Activated CD8-positive, alpha-beta T cell treated with anti-CD3 and anti-CD28 coated beads for 36 hours (primary cell): Measurements from ENCODE around the gene CRIM1. TPM values are rescaled to one million over a fixed set of nuclear protein-coding genes. Genes with fewer than 3 reads are reported as not detected.

Experiments used
- ATAC-seq: fragments of 200-7000 bp; cut with Tn5 transposase; one replicate; pipeline ENCODE4 v1.10.0; 2021; ENCODE audit warnings: mild to moderate bottlenecking, moderate library complexity
- CTCF ChIA-PET: fragments of 350-600 bp; sonication (Branson Sonifier 250); formaldehyde crosslinking; loops from one replicate; lab custom pipeline; 2021; ENCODE audit warnings: antibody characterized with exemption; lab: Charles Lee
- POLR2A ChIA-PET: fragments of 350-600 bp; sonication (Branson Sonifier 250); formaldehyde crosslinking; loops from one replicate; lab custom pipeline; 2021; ENCODE audit warnings: antibody characterized with exemption; lab: Charles Lee
- DNase-seq: peaks from one replicate; pipeline ENCODE4 v3.0.0-alpha.2; 2020
- H3K27ac Mint-ChIP-seq: one replicate; pipeline ENCODE4 v1.8.0; 2021; ENCODE audit warnings: mild to moderate bottlenecking, mixed read lengths
- H3K27me3 Mint-ChIP-seq: one replicate; pipeline ENCODE4 v1.8.0; 2021; ENCODE audit warnings: mixed read lengths
- H3K36me3 Mint-ChIP-seq: one replicate; pipeline ENCODE4 v1.8.0; 2021; ENCODE audit warnings: low read depth, mixed read lengths
- H3K4me1 Mint-ChIP-seq: one replicate; pipeline ENCODE4 v1.8.0; 2021; ENCODE audit warnings: low read depth, mixed read lengths
- H3K4me3 Mint-ChIP-seq: one replicate; pipeline ENCODE4 v1.8.0; 2021; ENCODE audit warnings: mild to moderate bottlenecking, moderate library complexity, mixed read lengths
- H3K9me3 Mint-ChIP-seq: one replicate; pipeline ENCODE4 v1.8.0; 2021; ENCODE audit warnings: mixed read lengths
- intact Hi-C: fragments of 100-400 bp; cut with micrococcal nuclease; formaldehyde crosslinking; loops from one replicate; pipeline ENCODE4 v1.10.0; 2022
- total RNA-seq, 2 experiments: library from RNA; stranded (reverse); gene quantifications; one replicate each; pipeline ENCODE4 v1.2.3, GENCODE V29; 2021
- TF ChIP-seq, protein P1 (sequence below): fragments of 200-600 bp; IDR thresholded peaks from one replicate; pipeline ENCODE4 v1.8.0; 2022; ENCODE audit warnings: antibody characterized with exemption, mild to moderate bottlenecking

CRIM1 gene
- total RNA-seq, 2 experiments from 2014 or later: 14.4 to 15.9 TPM

GRCh38 chr2:36482576-36483214, 127.1 kb downstream of the CRIM1 start:
- ATAC-seq: no peak
- H3K4me1 Mint-ChIP-seq: no peaks in the 10 kb centered on the region
- H3K27me3 Mint-ChIP-seq: no peaks in the 10 kb centered on the region
- POLR2A ChIA-PET: no interaction called here
- CTCF ChIA-PET: no interaction called here
- no peak overlapping the region for H3K4me3 Mint-ChIP-seq
- TF ChIP-seq, protein P1, sequence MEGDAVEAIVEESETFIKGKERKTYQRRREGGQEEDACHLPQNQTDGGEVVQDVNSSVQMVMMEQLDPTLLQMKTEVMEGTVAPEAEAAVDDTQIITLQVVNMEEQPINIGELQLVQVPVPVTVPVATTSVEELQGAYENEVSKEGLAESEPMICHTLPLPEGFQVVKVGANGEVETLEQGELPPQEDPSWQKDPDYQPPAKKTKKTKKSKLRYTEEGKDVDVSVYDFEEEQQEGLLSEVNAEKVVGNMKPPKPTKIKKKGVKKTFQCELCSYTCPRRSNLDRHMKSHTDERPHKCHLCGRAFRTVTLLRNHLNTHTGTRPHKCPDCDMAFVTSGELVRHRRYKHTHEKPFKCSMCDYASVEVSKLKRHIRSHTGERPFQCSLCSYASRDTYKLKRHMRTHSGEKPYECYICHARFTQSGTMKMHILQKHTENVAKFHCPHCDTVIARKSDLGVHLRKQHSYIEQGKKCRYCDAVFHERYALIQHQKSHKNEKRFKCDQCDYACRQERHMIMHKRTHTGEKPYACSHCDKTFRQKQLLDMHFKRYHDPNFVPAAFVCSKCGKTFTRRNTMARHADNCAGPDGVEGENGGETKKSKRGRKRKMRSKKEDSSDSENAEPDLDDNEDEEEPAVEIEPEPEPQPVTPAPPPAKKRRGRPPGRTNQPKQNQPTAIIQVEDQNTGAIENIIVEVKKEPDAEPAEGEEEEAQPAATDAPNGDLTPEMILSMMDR: no peak
- peaks cover 26% of the 10 kb centered on the region for H3K36me3 Mint-ChIP-seq
- no peak overlapping the region for H3K27ac Mint-ChIP-seq
- no peak for DNase-seq
- no peaks in the 10 kb centered on the region for H3K9me3 Mint-ChIP-seq
- intact Hi-C loops: no loop called here

- ATAC-seq: no peak
- H3K4me1 Mint-ChIP-seq: no peaks in the 10 kb centered on the region
- DNase-seq: no peak
- H3K27me3 Mint-ChIP-seq: no peaks in the 10 kb centered on the region
- intact Hi-C loops: no loop called here
- H3K36me3 Mint-ChIP-seq: peaks cover 23% of the 10 kb centered on the region
- ChIA-PET CTCF (no interaction called here), POLR2A (no interaction called here)
- no peak overlapping the region for H3K27ac Mint-ChIP-seq
- H3K4me3 Mint-ChIP-seq: no peak overlapping the region
- H3K9me3 Mint-ChIP-seq: no peaks in the 10 kb centered on the region
- TF ChIP-seq, protein P1: no peak
Observed at GRCh38 chr2:36483290-36483689, 127.7 kb downstream of the CRIM1 start.

DNA sequence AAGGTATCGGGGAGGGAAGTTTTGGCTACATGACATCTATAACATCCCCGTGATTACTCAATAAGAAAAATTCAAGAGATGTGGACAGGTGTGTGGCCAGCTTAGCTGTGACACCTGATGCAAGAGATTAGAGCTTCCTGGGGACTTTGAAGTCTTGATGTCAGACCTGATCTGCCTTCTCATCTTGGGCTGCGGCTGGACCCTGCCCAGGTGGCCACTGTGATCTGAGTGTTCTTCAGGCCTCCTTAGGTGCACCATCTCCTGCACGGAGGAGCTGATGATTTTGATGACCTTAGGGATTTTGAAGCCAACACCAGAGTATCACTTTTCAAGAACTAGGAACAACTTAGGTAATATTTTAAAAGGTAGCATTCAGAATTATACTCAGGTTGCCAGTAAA, 128.9 kb downstream of the CRIM1 start:
- Mint-ChIP-seq H3K36me3 (peaks cover 18% of the 10 kb centered on the region), H3K9me3 (no peaks in the 10 kb centered on the region), H3K27ac (no peak overlapping the region), H3K4me1 (no peaks in the 10 kb centered on the region), H3K27me3 (no peaks in the 10 kb centered on the region), H3K4me3 (no peak overlapping the region)
- ChIA-PET POLR2A (no interaction called here), CTCF (interaction anchor here (0.9 kb wide), 1 partner anchor 132 kb away, joined by 3 read pairs; no protein-coding TSS in a partner anchor)
- TF ChIP-seq, protein P1: no peak
- ATAC-seq (no peak), DNase-seq (no peak)
- intact Hi-C loops: no loop called here

DNA sequence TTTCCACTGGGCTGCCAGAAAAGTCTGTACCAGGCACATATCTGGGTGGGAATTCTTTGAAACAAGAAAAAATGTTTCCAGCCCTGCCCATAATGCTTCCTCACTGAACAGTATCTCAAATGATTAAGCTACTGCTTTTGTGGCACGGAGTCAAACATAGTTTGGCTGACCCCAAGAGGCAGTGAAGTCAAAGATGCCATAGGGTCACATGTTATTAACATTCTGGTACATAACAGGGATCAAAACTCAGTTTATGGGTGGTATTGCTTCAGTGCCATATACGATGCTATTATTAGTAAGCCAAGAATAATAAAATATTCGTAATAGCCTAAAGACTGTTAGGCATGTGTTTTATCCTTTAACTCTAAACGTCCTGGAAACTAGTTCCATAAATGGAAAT, 129.9 kb downstream of the CRIM1 start:
- CTCF ChIA-PET: no interaction called here

GRCh38 chr2:36486521-36487044, 131.0 kb downstream of the CRIM1 start:
- peaks cover 7% of the 10 kb centered on the region for H3K36me3 Mint-ChIP-seq
- no peaks in the 10 kb centered on the region for H3K4me1 Mint-ChIP-seq
- no peak for ATAC-seq
- no peak for DNase-seq
- no peak overlapping the region for H3K4me3 Mint-ChIP-seq
- intact Hi-C loops: no loop called here
- no peaks in the 10 kb centered on the region for H3K9me3 Mint-ChIP-seq
- H3K27me3 Mint-ChIP-seq: no peaks in the 10 kb centered on the region
- no peak overlapping the region for H3K27ac Mint-ChIP-seq
- TF ChIP-seq, protein P1: no peak
- ChIA-PET CTCF (no interaction called here), POLR2A (no interaction called here)

More for the DNA sequence above, 129.9 kb downstream of the CRIM1 start:
- Mint-ChIP-seq H3K4me1 (no peaks in the 10 kb centered on the region), H3K27me3 (no peaks in the 10 kb centered on the region), H3K4me3 (no peak overlapping the region), H3K9me3 (no peaks in the 10 kb centered on the region), H3K36me3 (peaks cover 10% of the 10 kb centered on the region), H3K27ac (no peak overlapping the region)
- no peak for DNase-seq
- TF ChIP-seq, protein P1: no peak
- intact Hi-C loops: no loop called here
- POLR2A ChIA-PET: no interaction called here
- no peak for ATAC-seq
